ENCODE data around the gene STK32C. TPM values are rescaled to one million over a fixed set of nuclear protein-coding genes. Genes with fewer than 3 reads are reported as not detected.
A peak's percentile ranks its signal among the peaks of the same experiment; 100 is the strongest.

The STK32C gene
- total and polyA plus RNA-seq, 7 donors: 3.6 to 11.7 (median 6.6) TPM

DNA sequence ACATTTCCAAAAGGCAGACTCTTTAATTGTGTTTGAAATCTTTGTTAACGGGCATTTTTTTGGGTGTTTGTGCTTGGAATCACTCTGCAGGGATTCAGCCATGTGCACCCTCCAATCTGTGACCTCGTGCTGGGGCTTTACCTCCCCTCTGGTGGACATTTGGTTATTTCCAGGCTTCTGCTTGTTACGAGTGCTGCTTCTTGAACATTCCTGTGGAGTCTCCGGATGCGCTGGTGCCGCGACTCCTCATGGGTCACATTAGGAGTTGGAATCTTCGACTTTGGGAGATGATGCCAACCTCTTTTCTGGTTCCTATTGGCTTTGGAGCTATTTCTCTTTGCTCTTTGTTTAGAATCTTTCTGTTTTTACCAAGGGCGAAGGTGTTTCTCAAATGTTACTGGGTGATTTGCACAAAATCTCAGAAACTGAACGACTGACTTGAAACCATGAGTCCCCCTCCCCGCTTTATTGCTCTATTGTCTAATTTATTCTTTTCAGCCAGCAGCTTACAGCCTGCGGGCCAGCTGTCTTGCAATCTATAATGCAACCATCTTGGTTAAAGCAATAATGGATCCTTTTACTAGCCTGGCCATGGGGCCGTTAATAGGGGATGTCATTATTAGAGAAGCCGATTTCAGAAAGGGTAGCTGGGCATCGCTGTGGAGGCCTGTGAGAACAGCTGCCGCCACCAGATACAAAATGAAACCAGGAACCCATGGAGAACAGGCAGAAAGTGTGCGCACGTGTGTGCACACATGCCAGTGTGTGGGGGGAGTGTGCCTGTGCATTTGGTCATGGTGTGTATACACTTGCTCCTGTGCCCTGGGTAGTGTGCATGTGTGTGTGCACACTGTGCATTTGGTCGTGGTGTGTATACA, 130.9 kb downstream of the STK32C start:
- Histone ChIP-seq H3K9me3 (no peaks in the 10 kb centered on the region), H3K27me3 (ENCODE audit: insufficient read depth in 3 of 3, low read length in 2 of 3) (peaks cover 0 to 9% (median 2%) of the 10 kb centered on the region in 3 donors), H3K4me1 (no peaks in the 10 kb centered on the region), H3K4me3 (no peak overlapping the region), H3K36me3 (ENCODE audit: insufficient read depth in 1 of 2, low read depth in 1 of 2) (no peaks in the 10 kb centered on the region), H3K27ac (no peak overlapping the region)
- TF ChIP-seq, protein P1, sequence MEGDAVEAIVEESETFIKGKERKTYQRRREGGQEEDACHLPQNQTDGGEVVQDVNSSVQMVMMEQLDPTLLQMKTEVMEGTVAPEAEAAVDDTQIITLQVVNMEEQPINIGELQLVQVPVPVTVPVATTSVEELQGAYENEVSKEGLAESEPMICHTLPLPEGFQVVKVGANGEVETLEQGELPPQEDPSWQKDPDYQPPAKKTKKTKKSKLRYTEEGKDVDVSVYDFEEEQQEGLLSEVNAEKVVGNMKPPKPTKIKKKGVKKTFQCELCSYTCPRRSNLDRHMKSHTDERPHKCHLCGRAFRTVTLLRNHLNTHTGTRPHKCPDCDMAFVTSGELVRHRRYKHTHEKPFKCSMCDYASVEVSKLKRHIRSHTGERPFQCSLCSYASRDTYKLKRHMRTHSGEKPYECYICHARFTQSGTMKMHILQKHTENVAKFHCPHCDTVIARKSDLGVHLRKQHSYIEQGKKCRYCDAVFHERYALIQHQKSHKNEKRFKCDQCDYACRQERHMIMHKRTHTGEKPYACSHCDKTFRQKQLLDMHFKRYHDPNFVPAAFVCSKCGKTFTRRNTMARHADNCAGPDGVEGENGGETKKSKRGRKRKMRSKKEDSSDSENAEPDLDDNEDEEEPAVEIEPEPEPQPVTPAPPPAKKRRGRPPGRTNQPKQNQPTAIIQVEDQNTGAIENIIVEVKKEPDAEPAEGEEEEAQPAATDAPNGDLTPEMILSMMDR (IDR thresholded peaks at IDR 0.05): no peak
- ATAC-seq (no peak), DNase-seq (peak in 1 of 2 donors; percentile 2)
- 58 to 65% (median 64%) methylated on average over 19 of the region's 19 CpGs for WGBS, 3 donors
- intact Hi-C loops (cut with DNase I): no loop called here

DNA sequence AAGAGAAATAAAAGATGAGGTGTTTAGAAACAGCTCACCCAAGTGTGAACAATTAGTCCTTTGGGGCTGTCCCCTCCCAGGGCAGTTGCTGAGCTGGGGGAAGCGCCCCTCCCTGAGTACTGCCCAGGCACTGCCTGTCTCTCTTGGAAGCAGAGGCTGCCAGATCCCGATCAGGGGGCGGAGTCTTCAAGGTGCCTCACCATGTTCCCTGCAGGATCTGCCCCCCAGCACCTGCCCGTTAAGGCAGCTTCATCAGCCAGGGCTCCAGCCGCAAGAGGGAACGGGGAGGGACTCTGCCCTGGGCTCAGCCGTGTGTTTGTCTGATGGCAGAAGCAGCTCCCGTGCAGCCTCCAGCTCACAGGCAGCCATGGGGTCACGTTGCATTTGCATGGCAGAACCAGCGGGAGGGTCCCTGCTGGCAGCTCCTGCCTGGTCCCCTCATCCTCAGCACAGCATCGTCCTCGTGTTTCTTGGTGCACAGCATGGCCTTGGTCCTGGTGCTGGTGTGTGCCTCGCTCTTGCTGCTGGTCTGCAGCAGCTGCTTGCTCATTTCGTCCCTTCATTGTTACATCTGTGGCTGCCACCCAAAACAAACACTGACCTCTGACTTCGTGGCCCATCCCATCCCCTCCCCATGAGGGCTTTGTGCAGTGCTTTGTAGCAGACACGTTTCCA, 131.7 kb downstream of the STK32C start:
- Histone ChIP-seq H3K9me3 (no peaks in the 10 kb centered on the region), H3K27ac (no peak overlapping the region), H3K27me3 (ENCODE audit: insufficient read depth in 3 of 3, low read length in 2 of 3) (peaks cover 0 to 9% (median 2%) of the 10 kb centered on the region in 3 donors), H3K36me3 (ENCODE audit: insufficient read depth in 1 of 2, low read depth in 1 of 2) (no peaks in the 10 kb centered on the region), H3K4me3 (no peak overlapping the region), H3K4me1 (no peaks in the 10 kb centered on the region)
- WGBS, 3 donors: 8 to 23% (median 14%) methylated on average over 16 of the region's 16 CpGs
- ATAC-seq: no peak
- DNase-seq: peak; percentile 6 to 37
- TF ChIP-seq, protein P1 (IDR thresholded peaks at IDR 0.05): no peak
- intact Hi-C loops (cut with DNase I): no loop called here

DNA sequence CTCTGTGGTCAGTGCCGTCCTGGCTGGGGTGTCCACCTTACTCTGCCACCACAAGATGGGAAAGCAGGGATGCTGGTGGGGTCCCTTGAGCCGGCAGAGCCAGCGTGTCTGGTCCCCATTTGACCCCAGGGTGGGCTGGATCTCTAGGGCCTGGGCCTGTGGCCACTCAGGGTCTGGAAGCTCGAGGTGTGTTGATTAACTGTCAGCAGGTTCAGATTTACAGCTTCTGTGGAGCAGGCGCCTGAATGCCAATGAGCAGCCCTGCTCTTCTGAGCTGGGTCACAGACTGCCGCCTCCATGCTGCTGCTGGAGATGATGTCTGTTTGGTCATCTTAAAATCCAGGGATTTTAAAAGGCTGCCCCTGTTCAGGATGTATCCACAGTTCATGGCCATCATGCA, 132.3 kb downstream of the STK32C start:
- intact Hi-C loops (cut with DNase I): no loop called here
- 40 to 58% (median 51%) methylated on average over 6 of the region's 6 CpGs for WGBS, 3 donors
- no peak overlapping the region for H3K4me3 ChIP-seq
- no peaks in the 10 kb centered on the region for H3K9me3 ChIP-seq
- H3K36me3 ChIP-seq (ENCODE audit: insufficient read depth in 1 of 2, low read depth in 1 of 2): no peaks in the 10 kb centered on the region
- no peak overlapping the region for H3K27ac ChIP-seq
- TF ChIP-seq, protein P1 (IDR thresholded peaks at IDR 0.05): no peak
- peaks cover 0 to 9% (median 2%) of the 10 kb centered on the region in 3 donors for H3K27me3 ChIP-seq (ENCODE audit: insufficient read depth in 3 of 3, low read length in 2 of 3)
- DNase-seq (peak; percentile 1 to 35), ATAC-seq (no peak)
- no peaks in the 10 kb centered on the region for H3K4me1 ChIP-seq

DNA sequence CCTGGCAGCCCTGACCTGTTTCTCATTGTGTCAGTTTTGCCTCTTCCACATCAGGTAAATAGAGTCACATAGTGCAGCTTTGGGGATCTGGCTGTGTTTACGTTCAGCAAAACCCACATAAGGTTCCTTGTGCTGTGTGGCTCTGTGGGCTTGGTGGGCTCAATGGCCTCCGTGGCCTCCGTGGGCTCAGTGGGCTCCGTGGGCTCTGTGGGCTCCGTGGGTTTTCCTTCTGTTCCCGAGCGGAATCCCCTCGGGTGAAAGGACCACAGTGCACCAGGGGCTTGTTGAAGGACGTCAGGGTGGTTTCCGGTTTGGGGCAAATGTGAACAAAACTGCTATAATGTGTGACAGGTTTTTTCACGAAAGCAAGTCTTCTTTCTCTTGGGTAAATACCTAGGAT, 133.5 kb downstream of the STK32C start:
- H3K9me3 ChIP-seq: no peaks in the 10 kb centered on the region
- no peak overlapping the region for H3K4me3 ChIP-seq
- H3K4me1 ChIP-seq: no peaks in the 10 kb centered on the region
- peak in 1 of 2 donors; percentile 1 for DNase-seq
- 80 to 92% (median 85%) methylated on average over 11 of the region's 11 CpGs for WGBS, 3 donors
- no peak for ATAC-seq
- H3K36me3 ChIP-seq (ENCODE audit: insufficient read depth in 1 of 2, low read depth in 1 of 2): no peaks in the 10 kb centered on the region
- peaks cover 0 to 8% (median 2%) of the 10 kb centered on the region in 3 donors for H3K27me3 ChIP-seq (ENCODE audit: insufficient read depth in 3 of 3, low read length in 2 of 3)
- intact Hi-C loops (cut with DNase I): no loop called here
- H3K27ac ChIP-seq: no peak overlapping the region
- TF ChIP-seq, protein P1 (IDR thresholded peaks at IDR 0.05): no peak
